Tibial nerve (tissue), 4 donors: Measurements from ENCODE around the gene PPP4R3B. TPM values are rescaled to one million over a fixed set of nuclear protein-coding genes. Genes with fewer than 3 reads are reported as not detected.
"Not testable (repeated sequence)": the region's sequence is repeated elsewhere in the genome, so short reads cannot be mapped to it uniquely, and the experiment has no call there.

Source experiments
- DNase-seq, 2 donors: peaks; one replicate each; pipeline ENCODE4 v3.0.0-alpha.2; 2019; ENCODE audit warnings: low spot score in 2 of 2
- H3K27ac ChIP-seq, 4 donors: fragments of 200-600 bp; sonication (generic) in 3 of 4; one replicate each; pipeline ENCODE4 v1.5.1; 2017 to 2019; ENCODE audit warnings: mild to moderate bottlenecking in 1 of 4
- H3K27me3 ChIP-seq, 2 donors: fragments of 200-600 bp; sonication (generic) in 1 of 2; one replicate each; pipeline versions ENCODE4 v1.5.1 to v1.6.0; 2017 to 2019
- H3K36me3 ChIP-seq, 3 donors: fragments of 200-600 bp; sonication (generic); one replicate each; pipeline ENCODE4 v1.5.1; 2018 to 2019
- H3K4me1 ChIP-seq, 4 donors: fragments of 200-600 bp; sonication (generic) in 3 of 4; one replicate each; pipeline ENCODE4 v1.5.1; 2017 to 2019
- H3K4me3 ChIP-seq, 4 donors: fragments of 200-600 bp; sonication (generic) in 3 of 4; one replicate each; pipeline ENCODE4 v1.5.1; 2017 to 2019; ENCODE audit warnings: mild to moderate bottlenecking in 1 of 4, moderate library complexity in 1 of 4
- H3K9me3 ChIP-seq, 4 donors: fragments of 200-600 bp; sonication (generic) in 3 of 4; one replicate each; pipeline ENCODE4 v1.5.1; 2017 to 2019
- EP300 ChIP-seq, 2 donors: sonication (generic); formaldehyde crosslinking; IDR thresholded peaks; one replicate each; pipeline ENCODE4 v1.6.1; 2017; ENCODE audit warnings: antibody characterized with exemption in 2 of 2, mild to moderate bottlenecking in 1 of 2
- POLR2A ChIP-seq, 2 donors: fragments of 450-650 bp; IDR thresholded peaks; one replicate each; pipeline ENCODE4 v1.6.1; 2017; ENCODE audit warnings: antibody characterized with exemption in 2 of 2, mild to moderate bottlenecking in 2 of 2, moderate library complexity in 2 of 2
- WGBS, 2 donors: methylation state at CpG; one replicate each; pipeline ENCODE4 v1.1.5; 2018; 5-methylcytosine and 5-hydroxymethylcytosine counted together
- total RNA-seq, 4 donors: library from RNA; depleted of rRNA; stranded (reverse); fragments of >200 nt; gene quantifications; one replicate each; pipeline ENCODE4 v1.1.0, GENCODE V29; 2016
- TF ChIP-seq, protein P1 (sequence below), 5 experiments: fragments of 200-600 bp in 3 of 5; fragments of 450-650 bp in 2 of 5; sonication (generic) in 3 of 5; IDR thresholded peaks; one replicate each; pipeline ENCODE4 v1.5.1; 2016 to 2019; ENCODE audit warnings: antibody characterized with exemption in 5 of 5, mild to moderate bottlenecking in 3 of 5, moderate library complexity in 2 of 5

PPP4R3B gene
- total RNA-seq, 4 donors from 2014 or later, result 53.1 to 65.1 (median 57.8) TPM

DNA sequence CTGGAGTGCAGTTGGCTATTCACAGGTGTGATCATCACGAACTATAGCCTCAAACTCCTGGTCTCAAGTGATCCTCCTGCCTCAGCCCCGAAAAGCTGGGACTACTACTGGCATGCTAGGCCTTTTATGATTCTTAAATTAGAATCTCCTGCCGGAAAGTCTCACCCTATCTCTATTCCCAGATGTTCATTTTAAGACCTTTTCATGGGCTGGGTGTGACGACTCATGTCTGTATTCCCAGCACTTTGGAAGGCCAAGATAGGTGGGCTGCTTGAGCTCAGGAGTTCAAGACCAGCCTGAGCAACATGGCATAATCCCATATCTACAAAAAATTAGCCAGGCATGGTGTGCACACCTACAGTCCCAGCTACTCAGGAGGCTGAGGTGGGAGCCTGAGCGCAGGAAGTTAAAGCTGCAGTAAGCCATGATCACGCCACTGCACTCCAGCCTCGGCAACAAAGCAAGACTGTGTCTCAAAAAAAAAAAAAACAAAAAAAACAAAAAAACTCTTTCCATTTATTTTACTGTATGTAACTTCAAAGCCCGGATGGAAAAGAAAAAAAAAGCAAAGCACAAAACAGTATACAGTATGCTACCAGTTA is 8.1 kb downstream of the PPP4R3B start:
- H3K9me3 ChIP-seq, result no peaks in the 10 kb centered on the region
- H3K27ac ChIP-seq, result no peak overlapping the region
- peaks cover 0 to 38% (median 1%) of the 10 kb centered on the region in 4 donors for H3K4me1 ChIP-seq
- no peak for DNase-seq
- WGBS, 2 donors, result 58 to 60% methylated on average over 8 of the region's 8 CpGs
- no peak overlapping the region for H3K4me3 ChIP-seq
- peaks cover 2 to 41% (median 9%) of the 10 kb centered on the region in 3 donors for H3K36me3 ChIP-seq
- TF ChIP-seq EP300 (IDR thresholded peaks at IDR 0.05) (no peak), POLR2A (IDR thresholded peaks at IDR 0.05) (no peak)
- TF ChIP-seq, protein P1, sequence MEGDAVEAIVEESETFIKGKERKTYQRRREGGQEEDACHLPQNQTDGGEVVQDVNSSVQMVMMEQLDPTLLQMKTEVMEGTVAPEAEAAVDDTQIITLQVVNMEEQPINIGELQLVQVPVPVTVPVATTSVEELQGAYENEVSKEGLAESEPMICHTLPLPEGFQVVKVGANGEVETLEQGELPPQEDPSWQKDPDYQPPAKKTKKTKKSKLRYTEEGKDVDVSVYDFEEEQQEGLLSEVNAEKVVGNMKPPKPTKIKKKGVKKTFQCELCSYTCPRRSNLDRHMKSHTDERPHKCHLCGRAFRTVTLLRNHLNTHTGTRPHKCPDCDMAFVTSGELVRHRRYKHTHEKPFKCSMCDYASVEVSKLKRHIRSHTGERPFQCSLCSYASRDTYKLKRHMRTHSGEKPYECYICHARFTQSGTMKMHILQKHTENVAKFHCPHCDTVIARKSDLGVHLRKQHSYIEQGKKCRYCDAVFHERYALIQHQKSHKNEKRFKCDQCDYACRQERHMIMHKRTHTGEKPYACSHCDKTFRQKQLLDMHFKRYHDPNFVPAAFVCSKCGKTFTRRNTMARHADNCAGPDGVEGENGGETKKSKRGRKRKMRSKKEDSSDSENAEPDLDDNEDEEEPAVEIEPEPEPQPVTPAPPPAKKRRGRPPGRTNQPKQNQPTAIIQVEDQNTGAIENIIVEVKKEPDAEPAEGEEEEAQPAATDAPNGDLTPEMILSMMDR (IDR thresholded peaks at IDR 0.05), result no peak
- H3K27me3 ChIP-seq, result no peaks in the 10 kb centered on the region

DNA sequence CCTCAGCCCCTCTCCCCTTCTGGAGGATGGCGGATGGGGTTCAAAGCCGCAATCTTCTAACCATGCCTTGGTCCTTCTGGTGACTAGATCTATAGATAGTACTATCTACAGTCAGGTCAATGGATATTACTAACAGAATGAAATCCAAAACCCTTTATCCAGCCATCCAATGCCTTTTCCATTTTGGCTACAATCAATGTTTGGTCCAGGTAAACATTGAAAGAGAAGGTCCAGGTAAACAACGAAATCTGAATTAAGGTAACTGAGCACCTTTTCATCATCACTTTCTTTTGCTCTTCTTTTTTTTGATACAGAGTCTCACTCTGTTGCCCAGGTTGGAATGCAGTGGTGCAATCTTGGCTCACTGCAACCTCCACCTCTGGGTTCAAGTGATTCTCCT is 9.7 kb downstream of the PPP4R3B start:
- Histone ChIP-seq H3K4me3 (no peak overlapping the region), H3K36me3 (peaks cover 2 to 36% (median 9%) of the 10 kb centered on the region in 3 donors), H3K27me3 (no peaks in the 10 kb centered on the region), H3K9me3 (no peaks in the 10 kb centered on the region), H3K4me1 (peaks cover 0 to 43% (median 4%) of the 10 kb centered on the region in 4 donors), H3K27ac (no peak overlapping the region)
- 93 to 99% methylated on average over 3 of the region's 3 CpGs for WGBS, 2 donors
- DNase-seq, result no peak
- TF ChIP-seq, protein P1 (IDR thresholded peaks at IDR 0.05), result no peak
- TF ChIP-seq POLR2A (IDR thresholded peaks at IDR 0.05) (no peak), EP300 (IDR thresholded peaks at IDR 0.05) (no peak)

DNA sequence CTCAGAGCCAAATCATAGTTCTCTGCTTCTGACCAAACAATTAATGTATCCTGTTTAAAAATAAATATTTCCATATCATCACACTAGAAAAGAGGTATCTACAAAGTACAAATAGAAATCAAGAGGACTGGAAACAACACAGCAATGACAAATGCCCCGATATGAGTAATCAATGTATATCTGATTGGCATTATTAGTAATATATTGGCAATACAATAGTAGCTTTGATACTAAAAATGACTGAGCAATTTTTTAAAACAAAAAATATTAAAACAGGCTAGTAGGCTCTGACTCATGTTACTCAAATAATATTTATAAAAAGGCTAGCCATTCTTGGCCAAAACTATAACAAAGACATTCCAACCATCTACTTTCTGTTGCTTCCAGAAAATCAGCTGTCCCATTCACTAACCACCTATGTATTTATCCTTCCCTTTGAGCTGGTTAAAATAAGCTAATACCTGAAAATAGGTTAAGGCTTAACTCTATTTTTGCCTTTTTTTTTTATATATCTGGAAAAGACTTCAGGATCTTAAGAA is 13.3 kb downstream of the PPP4R3B start:
- Histone ChIP-seq H3K4me3 (no peak overlapping the region), H3K27ac (no peak overlapping the region), H3K4me1 (peaks cover 0 to 39% (median 4%) of the 10 kb centered on the region in 4 donors), H3K27me3 (no peaks in the 10 kb centered on the region), H3K36me3 (peaks cover 0 to 44% (median 2%) of the 10 kb centered on the region in 3 donors), H3K9me3 (no peaks in the 10 kb centered on the region)
- TF ChIP-seq, protein P1 (IDR thresholded peaks at IDR 0.05), result no peak
- WGBS, 2 donors, result 85 to 94% methylated on average over 1 of the region's 1 CpG
- DNase-seq, result no peak

DNA sequence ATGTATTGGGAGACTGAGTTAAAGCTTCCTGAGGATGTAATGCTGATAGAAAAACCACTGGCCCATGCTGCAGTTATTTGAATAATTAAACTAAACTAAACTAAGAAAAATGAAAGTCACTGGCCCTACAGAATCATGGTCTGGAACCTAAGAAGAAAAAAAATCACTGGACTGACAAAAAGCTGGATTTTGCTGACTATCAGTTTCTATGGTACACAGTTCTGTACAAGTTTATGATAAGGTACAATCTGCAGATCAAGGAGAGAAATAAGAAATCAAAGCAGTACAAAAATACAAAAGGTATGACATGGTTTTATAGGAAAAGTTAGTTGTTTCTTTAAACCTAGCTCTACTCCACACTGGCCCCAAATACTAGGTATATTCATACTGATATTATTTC is 15.6 kb downstream of the PPP4R3B start:
- Histone ChIP-seq H3K27ac (no peak overlapping the region), H3K4me1 (peaks cover 0 to 30% (median 4%) of the 10 kb centered on the region in 4 donors), H3K27me3 (no peaks in the 10 kb centered on the region), H3K9me3 (no peaks in the 10 kb centered on the region), H3K36me3 (peaks cover 0 to 61% (median 2%) of the 10 kb centered on the region in 3 donors), H3K4me3 (no peak overlapping the region)
- no peak for DNase-seq
- TF ChIP-seq POLR2A (IDR thresholded peaks at IDR 0.05) (no peak), EP300 (IDR thresholded peaks at IDR 0.05) (no peak)
- TF ChIP-seq, protein P1 (IDR thresholded peaks at IDR 0.05), result no peak

DNA sequence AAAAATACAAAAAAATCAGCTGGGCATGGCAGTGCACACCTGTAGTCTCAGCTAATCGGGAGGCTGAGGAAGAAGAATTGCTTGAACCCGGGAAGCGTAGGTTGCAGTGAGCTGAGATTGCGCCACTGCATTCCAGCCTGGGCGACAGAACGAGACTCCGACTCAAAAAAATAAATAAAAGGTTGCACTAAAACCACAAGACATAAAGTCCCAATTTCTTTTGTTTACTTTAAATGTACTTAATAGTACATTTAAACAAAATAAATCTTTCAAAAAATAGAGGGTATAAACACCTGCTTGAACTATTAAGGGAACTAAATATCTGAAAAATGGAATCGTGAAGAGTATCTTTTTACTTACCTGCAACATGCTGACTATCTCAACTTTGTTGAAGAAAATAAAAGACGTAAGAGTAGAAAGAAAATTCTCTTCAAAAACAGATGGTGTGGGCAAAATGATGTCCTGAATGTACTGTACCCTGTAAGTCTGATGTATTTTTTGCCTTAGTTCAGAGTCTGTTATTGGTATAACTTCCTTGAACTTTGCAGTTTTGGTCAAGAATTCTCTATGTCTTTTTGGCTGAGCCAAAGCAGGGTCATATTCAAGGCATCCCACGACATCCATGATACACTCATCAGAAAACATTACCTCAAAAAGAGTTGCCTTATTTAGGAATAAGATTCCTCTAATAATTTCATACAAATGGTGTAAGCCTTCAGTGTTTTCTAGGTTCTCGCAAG is 19.2 kb downstream of the PPP4R3B start:
- no peak overlapping the region for H3K4me3 ChIP-seq
- H3K4me1 ChIP-seq, result peaks cover 0 to 25% (median 0%) of the 10 kb centered on the region in 4 donors
- no peaks in the 10 kb centered on the region for H3K9me3 ChIP-seq
- no peak for DNase-seq
- H3K36me3 ChIP-seq, result peaks cover 0 to 71% (median 2%) of the 10 kb centered on the region in 3 donors
- 89 to 96% methylated on average over 11 of the region's 11 CpGs for WGBS, 2 donors
- TF ChIP-seq, protein P1 (IDR thresholded peaks at IDR 0.05), result no peak
- TF ChIP-seq POLR2A (IDR thresholded peaks at IDR 0.05) (no peak), EP300 (IDR thresholded peaks at IDR 0.05) (no peak)
- no peaks in the 10 kb centered on the region for H3K27me3 ChIP-seq
- no peak overlapping the region for H3K27ac ChIP-seq

DNA sequence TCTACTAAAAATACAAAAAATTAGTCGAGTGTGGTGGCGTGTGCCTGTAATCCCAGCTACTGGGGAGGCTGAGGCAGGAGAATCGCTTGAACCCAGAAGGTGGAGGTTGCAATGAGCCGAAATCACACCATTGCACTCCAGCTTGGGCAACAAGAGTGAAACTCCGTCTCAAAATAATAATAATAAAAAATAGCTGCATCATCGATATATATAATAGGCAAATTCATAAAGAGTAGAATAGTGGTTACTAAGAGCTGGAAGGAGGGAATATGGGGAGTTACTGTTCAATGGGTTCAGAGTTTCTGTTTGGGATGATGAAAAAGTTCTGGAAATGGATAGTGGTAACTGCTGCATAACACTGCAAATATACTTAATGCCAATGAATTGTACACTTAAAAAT is 20.6 kb downstream of the PPP4R3B start:
- H3K36me3 ChIP-seq, result peaks cover 0 to 57% (median 2%) of the 10 kb centered on the region in 3 donors
- not testable (repeated sequence) for H3K9me3 ChIP-seq, DNase-seq, H3K27me3 ChIP-seq, H3K4me3 ChIP-seq, H3K27ac ChIP-seq
- 96% methylated on average over 6 of the region's 6 CpGs for WGBS, 2 donors
- H3K4me1 ChIP-seq, result peaks cover 0 to 20% (median 0%) of the 10 kb centered on the region in 4 donors
